Panc1 (cell line): Measurements from ENCODE around the gene ZNF804A. TPM values are rescaled to one million over a fixed set of nuclear protein-coding genes. Genes with fewer than 3 reads are reported as not detected.

Experiments used
- ATAC-seq: fragments of 200-7000 bp; cut with Tn5 transposase; 2 replicates; pipeline ENCODE4 v1.9.1; 2020; ENCODE audit warnings: mild to moderate bottlenecking, moderate library complexity
- BruUV-seq: library from RNA; stranded (reverse); fragments of 400-500 nt; replicated peaks from 2 replicates; lab custom pipeline; 2021; lab: Mats Ljungman, UMichigan
- CTCF ChIA-PET: fragments of 300-600 bp; sonication (Branson Sonifier 250); formaldehyde crosslinking; loops from one replicate; lab custom pipeline; 2022; ENCODE audit warnings: antibody characterized with exemption; lab: Charles Lee
- POLR2A ChIA-PET: fragments of 300-600 bp; sonication (Branson Sonifier 250); formaldehyde crosslinking; loops from one replicate; lab custom pipeline; 2022; ENCODE audit warnings: antibody characterized with exemption; lab: Charles Lee
- DNase-seq: peaks from one replicate; pipeline ENCODE4 v3.0.0-alpha.2; 2010; ENCODE audit warnings: low read depth, low spot score
- H3K27ac ChIP-seq: 2 replicates; pipeline ENCODE4 v1.5.1; 2011; ENCODE audit warnings: mild to moderate bottlenecking, low read length, inconsistent platforms
- H3K27me3 ChIP-seq: fragments of 200-500 bp; sonication (Bioruptor generic); 2 replicates; pipeline ENCODE4 v1.6.0; 2014; ENCODE audit warnings: low read length, inconsistent platforms; ENCODE audit not compliant: control insufficient read depth, insufficient read depth
- H3K36me3 ChIP-seq: fragments of 200-500 bp; sonication (Bioruptor generic); 2 replicates; pipeline ENCODE4 v1.5.1; 2014; ENCODE audit warnings: inconsistent platforms, mild to moderate bottlenecking, low read length, moderate library complexity; ENCODE audit not compliant: control insufficient read depth, insufficient read depth
- H3K4me1 ChIP-seq: 2 replicates; pipeline ENCODE4 v1.5.1; 2011; ENCODE audit warnings: inconsistent platforms, mild to moderate bottlenecking, low read length, moderate library complexity; ENCODE audit not compliant: control insufficient read depth, insufficient read depth
- H3K4me3 ChIP-seq, 2 experiments: 2 replicates each; pipeline ENCODE4 v1.5.1; 2011 to 2012; ENCODE audit warnings: low read depth in 2 of 2, low read length in 2 of 2, mild to moderate bottlenecking in 2 of 2, inconsistent platforms in 1 of 2, moderate library complexity in 1 of 2
- H3K9me3 ChIP-seq: fragments of 200-500 bp; sonication (Bioruptor generic); 2 replicates; pipeline ENCODE4 v1.5.1; 2014; ENCODE audit warnings: low read depth, mild to moderate bottlenecking, inconsistent platforms, low read length, moderate library complexity; ENCODE audit not compliant: control insufficient read depth, insufficient read depth
- POLR2AphosphoS5 ChIP-seq: IDR thresholded peaks from 2 replicates; pipeline ENCODE4 v1.6.1; 2012; ENCODE audit warnings: mild to moderate bottlenecking, low read depth, low read length, moderate library complexity
- SIN3A ChIP-seq: IDR thresholded peaks from 2 replicates; pipeline ENCODE4 v1.6.1; 2012; ENCODE audit warnings: low read depth, mild to moderate bottlenecking, low read length, moderate library complexity, borderline replicate concordance; ENCODE audit not compliant: insufficient read depth
- TCF7L2 ChIP-seq: IDR thresholded peaks from 2 replicates; pipeline ENCODE4 v1.6.1; 2011; ENCODE audit warnings: mild to moderate bottlenecking, low read depth, low read length, inconsistent platforms
- in situ Hi-C: cut with HindIII; loops from 2 replicates; pipeline ENCODE4 v1.10.0; 2016; ENCODE audit warnings: low sequenced_read_pairs, low pct_unique_long_range_greater_than_20kb
- intact Hi-C: fragments of 100-400 bp; cut with micrococcal nuclease; formaldehyde crosslinking; loops from one replicate; pipeline ENCODE4 v1.10.0; 2022; ENCODE audit not compliant: unreplicated experiment
- total RNA-seq: library from RNA; stranded (reverse); gene quantifications from one replicate; pipeline ENCODE4 v1.2.1, GENCODE V29; 2021; ENCODE audit not compliant: unreplicated experiment
- TF ChIP-seq, protein P1 (sequence below): fragments of 450-650 bp; IDR thresholded peaks from 2 replicates; pipeline ENCODE4 v1.5.1; 2017; ENCODE audit warnings: mild to moderate bottlenecking
- TF ChIP-seq, protein P2 (sequence below), 2 experiments: IDR thresholded peaks; 2 replicates each; pipeline ENCODE4 v1.6.1; 2011 to 2012; ENCODE audit warnings: low read depth in 2 of 2, control low read depth in 1 of 2, low read length in 1 of 2, mild to moderate bottlenecking in 1 of 2, moderate library complexity in 1 of 2; ENCODE audit not compliant: insufficient read depth in 1 of 2

The ZNF804A gene
- total RNA-seq, 1 experiment from 2014 or later, result 2.2 TPM

DNA sequence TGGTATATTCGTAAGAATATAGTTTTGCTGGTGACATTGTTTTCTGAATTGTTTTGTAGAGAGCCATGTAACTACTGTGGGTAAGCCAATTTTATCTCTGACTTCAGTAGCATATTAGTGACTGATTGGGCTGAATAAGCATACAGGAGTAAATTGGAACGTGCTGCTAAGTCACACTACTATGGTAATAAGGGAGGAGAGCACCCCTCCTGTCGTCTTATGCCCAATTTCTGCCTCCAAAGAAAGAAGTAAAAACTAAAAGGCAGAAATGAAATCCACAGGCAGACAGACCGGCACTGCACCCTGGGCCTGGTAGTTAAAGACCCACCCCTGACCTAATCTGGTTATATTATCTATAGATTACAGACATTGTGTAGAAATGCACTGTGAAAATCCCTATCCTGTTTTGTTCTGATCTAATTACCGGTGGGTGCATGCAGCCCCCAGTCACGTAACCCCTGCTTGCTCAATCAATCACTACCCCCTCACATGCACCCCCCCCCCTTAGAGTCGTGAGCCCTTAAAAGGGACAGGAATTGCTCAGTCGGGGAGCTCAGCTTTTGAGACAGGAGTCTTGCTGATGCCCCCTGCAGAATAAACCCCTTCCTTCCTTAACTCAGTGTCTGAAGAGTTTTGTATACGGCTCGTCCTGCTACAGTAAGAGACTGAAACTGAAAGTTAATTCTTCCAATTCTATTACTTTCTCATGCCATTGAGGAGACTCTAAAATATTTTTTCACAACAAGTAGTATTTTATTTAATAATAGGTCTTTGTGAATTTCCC, 167.0 kb downstream of the ZNF804A start:
- Histone ChIP-seq H3K27ac (no peak overlapping the region; the same call in 1 of the 2 replicates), H3K27me3 (no peaks in the 10 kb centered on the region), H3K4me1 (no peaks in the 10 kb centered on the region), H3K36me3 (no peaks in the 10 kb centered on the region), H3K4me3 (peak overlapping the region; percentile 34 to 35), H3K9me3 (no peaks in the 10 kb centered on the region)
- TF ChIP-seq, protein P1, sequence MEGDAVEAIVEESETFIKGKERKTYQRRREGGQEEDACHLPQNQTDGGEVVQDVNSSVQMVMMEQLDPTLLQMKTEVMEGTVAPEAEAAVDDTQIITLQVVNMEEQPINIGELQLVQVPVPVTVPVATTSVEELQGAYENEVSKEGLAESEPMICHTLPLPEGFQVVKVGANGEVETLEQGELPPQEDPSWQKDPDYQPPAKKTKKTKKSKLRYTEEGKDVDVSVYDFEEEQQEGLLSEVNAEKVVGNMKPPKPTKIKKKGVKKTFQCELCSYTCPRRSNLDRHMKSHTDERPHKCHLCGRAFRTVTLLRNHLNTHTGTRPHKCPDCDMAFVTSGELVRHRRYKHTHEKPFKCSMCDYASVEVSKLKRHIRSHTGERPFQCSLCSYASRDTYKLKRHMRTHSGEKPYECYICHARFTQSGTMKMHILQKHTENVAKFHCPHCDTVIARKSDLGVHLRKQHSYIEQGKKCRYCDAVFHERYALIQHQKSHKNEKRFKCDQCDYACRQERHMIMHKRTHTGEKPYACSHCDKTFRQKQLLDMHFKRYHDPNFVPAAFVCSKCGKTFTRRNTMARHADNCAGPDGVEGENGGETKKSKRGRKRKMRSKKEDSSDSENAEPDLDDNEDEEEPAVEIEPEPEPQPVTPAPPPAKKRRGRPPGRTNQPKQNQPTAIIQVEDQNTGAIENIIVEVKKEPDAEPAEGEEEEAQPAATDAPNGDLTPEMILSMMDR, result no peak
- no peak for TF ChIP-seq SIN3A
- TF ChIP-seq POLR2AphosphoS5, result no peak
- no peak for TF ChIP-seq TCF7L2
- TF ChIP-seq, protein P2, sequence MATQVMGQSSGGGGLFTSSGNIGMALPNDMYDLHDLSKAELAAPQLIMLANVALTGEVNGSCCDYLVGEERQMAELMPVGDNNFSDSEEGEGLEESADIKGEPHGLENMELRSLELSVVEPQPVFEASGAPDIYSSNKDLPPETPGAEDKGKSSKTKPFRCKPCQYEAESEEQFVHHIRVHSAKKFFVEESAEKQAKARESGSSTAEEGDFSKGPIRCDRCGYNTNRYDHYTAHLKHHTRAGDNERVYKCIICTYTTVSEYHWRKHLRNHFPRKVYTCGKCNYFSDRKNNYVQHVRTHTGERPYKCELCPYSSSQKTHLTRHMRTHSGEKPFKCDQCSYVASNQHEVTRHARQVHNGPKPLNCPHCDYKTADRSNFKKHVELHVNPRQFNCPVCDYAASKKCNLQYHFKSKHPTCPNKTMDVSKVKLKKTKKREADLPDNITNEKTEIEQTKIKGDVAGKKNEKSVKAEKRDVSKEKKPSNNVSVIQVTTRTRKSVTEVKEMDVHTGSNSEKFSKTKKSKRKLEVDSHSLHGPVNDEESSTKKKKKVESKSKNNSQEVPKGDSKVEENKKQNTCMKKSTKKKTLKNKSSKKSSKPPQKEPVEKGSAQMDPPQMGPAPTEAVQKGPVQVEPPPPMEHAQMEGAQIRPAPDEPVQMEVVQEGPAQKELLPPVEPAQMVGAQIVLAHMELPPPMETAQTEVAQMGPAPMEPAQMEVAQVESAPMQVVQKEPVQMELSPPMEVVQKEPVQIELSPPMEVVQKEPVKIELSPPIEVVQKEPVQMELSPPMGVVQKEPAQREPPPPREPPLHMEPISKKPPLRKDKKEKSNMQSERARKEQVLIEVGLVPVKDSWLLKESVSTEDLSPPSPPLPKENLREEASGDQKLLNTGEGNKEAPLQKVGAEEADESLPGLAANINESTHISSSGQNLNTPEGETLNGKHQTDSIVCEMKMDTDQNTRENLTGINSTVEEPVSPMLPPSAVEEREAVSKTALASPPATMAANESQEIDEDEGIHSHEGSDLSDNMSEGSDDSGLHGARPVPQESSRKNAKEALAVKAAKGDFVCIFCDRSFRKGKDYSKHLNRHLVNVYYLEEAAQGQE (IDR thresholded peaks at IDR 0.05; ENCODE audit: insufficient read depth in 1 of 2, low read depth in 2 of 2, low read length in 1 of 2), result no peak
- ATAC-seq (no peak), DNase-seq (no peak)
- ChIA-PET POLR2A (no interaction called here), CTCF (no interaction called here)
- in situ Hi-C loops (no loop called here), intact Hi-C loops (loop anchor here (10.0 kb wide), 1 partner anchor 81 kb away; no protein-coding TSS in a partner anchor)
- BruUV-seq, result no TSS peak

DNA sequence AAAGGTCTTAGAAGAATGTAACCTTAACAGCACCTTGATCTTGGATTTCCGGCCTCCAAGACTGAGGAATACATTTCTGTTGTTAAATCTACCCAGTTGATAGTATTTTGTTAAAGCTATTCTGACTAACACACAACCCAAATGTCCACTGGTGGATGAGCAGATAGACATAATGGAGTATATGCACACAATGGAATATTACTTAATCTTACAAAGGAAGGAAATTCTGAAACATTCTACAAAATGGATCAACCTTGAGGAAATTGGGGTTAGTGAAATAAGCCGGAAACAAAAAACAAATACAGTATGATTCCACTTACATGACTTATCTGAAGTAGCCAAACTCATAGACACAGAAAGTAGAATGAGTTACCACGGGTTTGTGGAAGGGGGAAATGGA, 168.7 kb downstream of the ZNF804A start:
- ChIA-PET CTCF (no interaction called here), POLR2A (no interaction called here)
- no peaks in the 10 kb centered on the region for H3K4me1 ChIP-seq
- H3K4me3 ChIP-seq, result no peak overlapping the region
- H3K27me3 ChIP-seq, result no peaks in the 10 kb centered on the region
- H3K27ac ChIP-seq, result no peak overlapping the region
- H3K9me3 ChIP-seq, result no peaks in the 10 kb centered on the region
- no peaks in the 10 kb centered on the region for H3K36me3 ChIP-seq
- in situ Hi-C loops, result no loop called here
- no peak for ATAC-seq
- intact Hi-C loops, result loop anchor here (10.0 kb wide), 1 partner anchor 82 kb away; no protein-coding TSS in a partner anchor
- DNase-seq, result no peak
- TF ChIP-seq, protein P1, result no peak
- TF ChIP-seq POLR2AphosphoS5 (no peak), SIN3A (no peak), TCF7L2 (no peak)
- TF ChIP-seq, protein P2 (IDR thresholded peaks at IDR 0.05; ENCODE audit: insufficient read depth in 1 of 2, low read depth in 2 of 2, low read length in 1 of 2), result no peak
- BruUV-seq, result no TSS peak
